K562 (cell line): ENCODE data around the gene SLC20A1. TPM values are rescaled to one million over a fixed set of nuclear protein-coding genes. Genes with fewer than 3 reads are reported as not detected.

ENCODE experiments used
- ATAC-seq: fragments of 200-7000 bp; cut with Tn5 transposase; 3 replicates; pipeline ENCODE4 v1.9.1; 2020; ENCODE audit warnings: moderate library complexity
- BruUV-seq: library from RNA; stranded (reverse); fragments of 400-500 nt; replicated peaks from 2 replicates; lab custom pipeline; 2021; lab: Mats Ljungman, UMichigan
- CTCF ChIA-PET: fragments of 300-600 bp; formaldehyde crosslinking; extraction: SDS; loops from one replicate; lab custom pipeline; 2021; ENCODE audit warnings: low intra/inter-chr PET ratio; lab: Yijun Ruan, JAX
- POLR2A ChIA-PET: fragments of 300-600, 350-650 bp; sonication (Branson Sonifier 250); formaldehyde crosslinking; extraction: SDS; loops from one replicate; lab custom pipeline; 2021; ENCODE audit warnings: antibody characterized with exemption, inconsistent platforms; lab: Yijun Ruan, JAX
- DNase-seq, 4 experiments: peaks; one replicate each; pipeline versions ENCODE4 v3.0.0 to v3.0.0-alpha.2; 2011 to 2018; ENCODE audit warnings: low spot score in 3 of 4, mixed read lengths in 3 of 4; ENCODE audit errors: extremely low read depth in 1 of 4
- FAIRE-seq: peaks from 2 replicates; lab custom pipeline; 2011; peaks lifted over from hg19 to GRCh38; lab: Jason Lieb, UNC
- H2AFZ ChIP-seq: 2 replicates; pipeline ENCODE4 v1.6.0; 2011; ENCODE audit warnings: low read depth, low read length, control low read depth, inconsistent platforms
- H3K27ac ChIP-seq: fragments of 200-600 bp; 3 replicates; pipeline ENCODE4 v1.8.0; 2011; ENCODE audit warnings: low read depth, mild to moderate bottlenecking, control low read depth, inconsistent platforms, low read length, moderate library complexity, mixed read lengths; ENCODE audit errors: extremely low read depth
- H3K27me3 ChIP-seq, 2 experiments: fragments of 300-600 bp in 1 of 2; 2 replicates in 1 of 2; 3 replicates in 1 of 2; pipeline versions ENCODE4 v1.6.0 to v1.8.0; 2011; ENCODE audit warnings: inconsistent platforms in 2 of 2, low read length in 2 of 2, mild to moderate bottlenecking in 1 of 2, mixed read lengths in 1 of 2, moderate library complexity in 1 of 2; ENCODE audit not compliant: control insufficient read depth in 2 of 2, insufficient read depth in 2 of 2
- H3K36me3 ChIP-seq: fragments of 300-600 bp; 3 replicates; pipeline ENCODE4 v1.8.0; 2011; ENCODE audit warnings: mild to moderate bottlenecking, low read length, inconsistent platforms; ENCODE audit not compliant: control insufficient read depth, insufficient read depth
- H3K4me1 ChIP-seq, 2 experiments: fragments of 200-600 bp in 1 of 2; replicated peaks in 1 of 2; 2 replicates in 1 of 2; 3 replicates in 1 of 2; pipeline versions ENCODE4 v1.5.1 to v1.8.0; 2011; ENCODE audit warnings: inconsistent platforms in 2 of 2, low read length in 2 of 2, mild to moderate bottlenecking in 1 of 2, mixed read lengths in 1 of 2, moderate library complexity in 1 of 2; ENCODE audit not compliant: control insufficient read depth in 2 of 2, insufficient read depth in 2 of 2
- H3K4me2 ChIP-seq: 2 replicates; pipeline ENCODE4 v1.6.1; 2011; ENCODE audit warnings: low read length, control low read depth, inconsistent platforms, mixed read lengths; ENCODE audit not compliant: insufficient read depth
- H3K4me3 ChIP-seq: fragments of 200-600 bp; sonication (generic), shearing (Covaris generic); 2 replicates; pipeline ENCODE4 v1.5.1; 2016; ENCODE audit warnings: control low read depth, inconsistent platforms
- H3K79me2 ChIP-seq: fragments of 200-600 bp; 3 replicates; pipeline ENCODE4 v1.8.0; 2011; ENCODE audit warnings: low read length, inconsistent platforms; ENCODE audit not compliant: control insufficient read depth, insufficient read depth
- H3K9ac ChIP-seq, 2 experiments: 2 replicates each; pipeline versions ENCODE4 v1.6.0 to v1.6.1; 2011; ENCODE audit warnings: low read depth in 2 of 2, low read length in 2 of 2, control low read depth in 1 of 2, inconsistent platforms in 1 of 2, mild to moderate bottlenecking in 1 of 2, mixed read lengths in 1 of 2; ENCODE audit not compliant: insufficient read depth in 1 of 2
- H3K9me1 ChIP-seq: one replicate; pipeline ENCODE4 v1.6.0; 2011; ENCODE audit warnings: inconsistent platforms, mild to moderate bottlenecking, low read length, moderate library complexity; ENCODE audit not compliant: control insufficient read depth, insufficient read depth
- H3K9me3 ChIP-seq: replicated peaks from 2 replicates; pipeline ENCODE4 v1.5.1; 2011; ENCODE audit warnings: low read depth, low read length, inconsistent platforms; ENCODE audit not compliant: control insufficient read depth, insufficient read depth
- H4K20me1 ChIP-seq: replicated peaks from 2 replicates; pipeline ENCODE4 v1.6.1; 2011; ENCODE audit warnings: low read length, inconsistent platforms, mixed read lengths; ENCODE audit not compliant: control insufficient read depth, insufficient read depth
- BCL6 ChIP-seq: fragments of 250-450 bp; sonication (Bioruptor Pico); IDR thresholded peaks from 2 replicates; pipeline ENCODE4 v1.4.0; 2020
- C11orf30 ChIP-seq: fragments of 450-650 bp; IDR thresholded peaks from 2 replicates; pipeline ENCODE4 v1.6.1; 2016; ENCODE audit warnings: low read depth, mild to moderate bottlenecking
- CBFA2T3 ChIP-seq: fragments of 450-650 bp; IDR thresholded peaks from 2 replicates; pipeline ENCODE4 v1.6.1; 2017
- DIDO1 ChIP-seq: fragments of 450-650 bp; IDR thresholded peaks from 2 replicates; pipeline ENCODE4 v1.6.1; 2016; ENCODE audit warnings: low read depth, missing biosample characterization, missing genetic modification characterization
- DMBX1 ChIP-seq: fragments of 250-450 bp; sonication (Bioruptor Pico); IDR thresholded peaks from 2 replicates; pipeline ENCODE4 v1.8.0; 2022; ENCODE audit warnings: inconsistent platforms, mild to moderate bottlenecking, moderate library complexity, borderline replicate concordance
- E2F3 ChIP-seq: fragments of 250-450 bp; sonication (Bioruptor Pico); IDR thresholded peaks from 2 replicates; pipeline ENCODE4 v1.4.0; 2020; ENCODE audit warnings: mild to moderate bottlenecking
- FOXK1 ChIP-seq: sonication (generic); formaldehyde crosslinking; IDR thresholded peaks from 2 replicates; pipeline ENCODE4 v1.8.0; 2022; ENCODE audit warnings: missing genetic modification reagents, mild to moderate bottlenecking, borderline replicate concordance
- HNRNPL ChIP-seq: fragments of 200-400 bp; formaldehyde crosslinking; IDR thresholded peaks from 2 replicates; pipeline ENCODE4 v1.6.1; 2017; ENCODE audit warnings: low read depth, mild to moderate bottlenecking, low read length
- HOXB6 ChIP-seq: fragments of 250-450 bp; sonication (Bioruptor Pico); IDR thresholded peaks from 2 replicates; pipeline ENCODE4 v1.5.1; 2022; ENCODE audit warnings: mild to moderate bottlenecking, borderline replicate concordance
- MCM2 ChIP-seq: fragments of 450-650 bp; IDR thresholded peaks from 2 replicates; pipeline ENCODE4 v1.6.1; 2017; ENCODE audit warnings: low read depth, mild to moderate bottlenecking
- NR2C1 ChIP-seq, 2 experiments: fragments of 450-650 bp; IDR thresholded peaks; 2 replicates each; pipeline ENCODE4 v1.6.1; 2017; ENCODE audit warnings: mild to moderate bottlenecking in 2 of 2, antibody characterized with exemption in 1 of 2, inconsistent platforms in 1 of 2, missing compliant biosample characterization in 1 of 2, missing genetic modification characterization in 1 of 2
- PCBP1 ChIP-seq: fragments of 200-400 bp; formaldehyde crosslinking; IDR thresholded peaks from 2 replicates; pipeline ENCODE4 v1.6.1; 2018; ENCODE audit warnings: mild to moderate bottlenecking, low read depth, low read length; ENCODE audit not compliant: poor library complexity, severe bottlenecking
- PHF21A ChIP-seq: fragments of 450-650 bp; IDR thresholded peaks from 2 replicates; pipeline ENCODE4 v1.6.1; 2017; ENCODE audit warnings: low read depth, borderline replicate concordance
- PTRF ChIP-seq: fragments of 450-650 bp; IDR thresholded peaks from 2 replicates; pipeline ENCODE4 v1.6.1; 2016; ENCODE audit warnings: mild to moderate bottlenecking, missing genetic modification characterization, missing compliant biosample characterization
- PYGO2 ChIP-seq: fragments of 450-650 bp; IDR thresholded peaks from 2 replicates; pipeline ENCODE4 v1.6.1; 2016; ENCODE audit warnings: mild to moderate bottlenecking, missing genetic modification characterization, moderate library complexity, missing compliant biosample characterization
- SMAD3 ChIP-seq: fragments of 450-650 bp; formaldehyde crosslinking; conservative IDR thresholded peaks from 2 replicates; pipeline ENCODE4 v1.4.0; 2020; ENCODE audit warnings: mild to moderate bottlenecking
- TBP ChIP-seq: optimal IDR thresholded peaks from 2 replicates; pipeline ENCODE3; 2011; ENCODE audit warnings: low read depth, low read length, improper control_type of control experiment
- TEAD1 ChIP-seq, 2 experiments: fragments of 450-650 bp in 1 of 2; sonication (generic) in 1 of 2; formaldehyde crosslinking; IDR thresholded peaks; 2 replicates each; pipeline versions ENCODE4 v1.4.0 to v1.8.0; 2020 to 2022; ENCODE audit warnings: mild to moderate bottlenecking in 2 of 2, missing genetic modification reagents in 1 of 2
- ZKSCAN8 ChIP-seq: fragments of 200-800 bp; sonication (Bioruptor generic); IDR thresholded peaks from 2 replicates; pipeline ENCODE4 v1.6.1; 2016; ENCODE audit warnings: missing genetic modification characterization, missing compliant biosample characterization
- ZNF311 ChIP-seq: fragments of 250-450 bp; sonication (Bioruptor Pico); IDR thresholded peaks from 2 replicates; pipeline ENCODE4 v1.4.0; 2020; ENCODE audit warnings: mild to moderate bottlenecking, moderate library complexity
- WGBS: fragments of 100-300 bp; shearing (Covaris generic); methylation state at CpG from one replicate; pipeline ENCODE4 v1.1.6; 2016; ENCODE audit warnings: low coverage, mixed read lengths; ENCODE audit not compliant: insufficient coverage; ENCODE audit errors: missing lambda C conversion rate; 5-methylcytosine and 5-hydroxymethylcytosine counted together
- in situ Hi-C: fragments of 300-500 bp; cut with MboI; formaldehyde crosslinking; loops from 4 replicates; pipeline ENCODE4 v1.15.0; 2018; ENCODE audit warnings: inconsistent platforms, mixed read lengths
- intact Hi-C: fragments of 100-400 bp; cut with micrococcal nuclease; formaldehyde crosslinking; loops from 2 replicates; pipeline ENCODE4 v1.14.2; 2022
- polyA plus RNA-seq, 8 experiments: library from polyadenylated mRNA; depleted of rRNA in 4 of 8; stranded (reverse) in 5 of 8; unstranded in 3 of 8; fragments of >200 nt; fragmentation: Nextera tagmentation in 2 of 8; fragmentation: Illumina TruSeq in 1 of 8; extraction: Ambion mirVana in 2 of 8; extraction: Trizol in 1 of 8; gene quantifications; 2 replicates each; pipeline versions ENCODE4 v1.2.1 to v1.2.3, GENCODE V29; 2011 to 2014; ENCODE audit warnings: inconsistent platforms in 1 of 8, missing spikeins in 1 of 8
- total RNA-seq, 7 experiments: library from RNA; depleted of rRNA in 6 of 7; stranded (reverse); fragments of >200 nt in 6 of 7; fragmentation: Illumina TruSeq in 2 of 7; extraction: Trizol in 2 of 7; gene quantifications; 2 replicates each; pipeline versions ENCODE4 v1.2.1 to v1.2.3, GENCODE V29; 2011 to 2021; ENCODE audit warnings: low replicate concordance in 1 of 7
- TF ChIP-seq, protein P1 (sequence below): fragments of 250-450 bp; sonication (Bioruptor Pico); IDR thresholded peaks from 2 replicates; pipeline ENCODE4 v1.8.0; 2021; ENCODE audit warnings: moderate library complexity, mild to moderate bottlenecking, inconsistent platforms

Gene SLC20A1
- total and polyA plus RNA-seq, 9 of the 15 experiments (the other 6 are each of a cell fraction or from before 2014, with no cell fraction given) = 53.8 to 150 (median 74.7) TPM

DNA sequence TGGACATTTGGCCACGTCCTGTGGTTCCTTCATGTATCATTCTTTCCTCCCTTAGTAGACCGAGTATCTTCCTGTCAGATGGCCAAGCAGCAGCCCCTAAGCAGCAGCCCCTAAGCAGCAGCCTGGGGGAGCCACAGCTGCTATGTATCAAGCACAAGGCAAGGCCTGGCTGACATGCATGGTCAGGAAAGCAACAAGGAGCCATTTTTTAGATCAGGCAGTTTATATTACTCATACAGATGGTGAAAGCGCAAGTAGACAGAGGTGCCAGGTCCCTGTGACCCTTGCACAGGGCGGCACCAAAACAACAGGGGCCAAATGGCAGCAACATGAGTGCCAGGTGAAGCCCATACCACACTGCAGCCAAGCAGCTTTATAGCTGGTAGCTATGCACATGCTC lies 39.2 kb upstream of the SLC20A1 start (continued):
- no peak for TF ChIP-seq HNRNPL
- TF ChIP-seq ZKSCAN8 (CRISPR knock-in tag) = no peak
- no peak for TF ChIP-seq PHF21A
- TF ChIP-seq MCM2 = no peak
- no peak for TF ChIP-seq E2F3 (CRISPR knock-in tag)
- TF ChIP-seq TEAD1 (CRISPR knock-in tag; IDR thresholded peaks at IDR 0.05) = no peak
- no peak for TF ChIP-seq HOXB6 (CRISPR knock-in tag)
- TF ChIP-seq DIDO1 (tag) = no peak

DNA sequence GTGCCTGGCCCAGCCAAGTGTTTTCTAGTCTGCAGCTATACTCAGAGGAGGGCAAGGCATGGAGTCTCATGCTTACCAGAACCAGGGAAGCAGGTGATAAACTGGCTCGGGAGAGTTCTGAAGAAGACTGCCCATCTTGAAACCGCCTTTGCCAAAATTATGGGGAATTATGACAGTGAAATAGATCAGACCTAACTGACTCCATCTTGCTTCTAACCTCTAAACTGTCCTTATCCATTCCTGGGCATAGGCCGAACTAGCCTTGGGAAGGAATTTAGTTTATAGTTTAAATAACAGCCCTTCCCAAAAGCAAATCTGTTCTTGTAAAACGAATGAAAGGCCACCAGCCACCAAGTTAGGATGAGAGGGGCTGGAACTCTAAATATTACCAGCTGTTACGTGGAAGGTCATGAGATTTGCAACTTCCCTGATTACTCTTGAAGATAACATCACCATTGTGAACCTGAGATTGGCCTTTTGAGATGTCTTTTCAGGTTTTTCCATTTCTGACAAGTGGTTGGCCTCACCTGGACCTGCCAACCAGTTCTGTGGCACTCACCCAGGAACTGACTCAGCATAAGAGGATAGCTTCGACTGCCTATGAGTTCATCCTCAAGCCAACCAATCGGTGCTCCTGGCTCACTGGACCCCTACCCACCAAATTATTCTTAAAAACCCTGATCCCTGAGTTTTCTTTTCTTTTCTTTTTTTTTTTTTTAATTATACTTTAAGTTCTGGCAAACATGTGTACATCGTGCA lies 37.9 kb upstream of the SLC20A1 start:
- Histone ChIP-seq H4K20me1 (no peaks in the 10 kb centered on the region), H3K9ac (no peak overlapping the region), H3K27ac (no peak overlapping the region), H3K9me1 (no peaks in the 10 kb centered on the region), H3K4me3 (no peak overlapping the region), H3K36me3 (no peaks in the 10 kb centered on the region), H3K4me1 (no peaks in the 10 kb centered on the region; a peak in 1 of 5 replicates), H3K9me3 (no peaks in the 10 kb centered on the region), H3K79me2 (no peaks in the 10 kb centered on the region), H3K27me3 (no peaks in the 10 kb centered on the region), H2AFZ (no peak overlapping the region), H3K4me2 (no peak overlapping the region)
- BruUV-seq = no TSS peak
- POLR2A ChIA-PET = no interaction called here
- in situ Hi-C loops = loop anchor here (25.0 kb wide), 1 partner anchor 279 kb away; no protein-coding TSS in a partner anchor
- ATAC-seq (no peak), FAIRE-seq (no peak), DNase-seq (no peak)
- CTCF ChIA-PET = no interaction called here
- intact Hi-C loops = no loop called here
- WGBS = 37% methylated on average over 8 of the region's 8 CpGs
- TF ChIP-seq DMBX1 (CRISPR knock-in tag) (peak; percentile 54; the same call in 1 of the 2 replicates), C11orf30 (peak; percentile 18; the same call in 1 of the 2 replicates), PYGO2 (tag) (peak; percentile 22; the same call in 1 of the 2 replicates), NR2C1 (IDR thresholded peaks at IDR 0.05) (no peak), NR2C1 (tag; IDR thresholded peaks at IDR 0.05) (0 out of 2 replicates have a peak, but pooled peaks have one; percentile 24), PCBP1 (no peak), FOXK1 (CRISPR knock-in tag) (no peak), SMAD3 (CRISPR knock-in tag) (0 out of 2 replicates have a peak, but pooled peaks have one; percentile 35), CBFA2T3 (no peak), TBP (no peak), PTRF (tag) (0 out of 2 replicates have a peak, but pooled peaks have one; percentile 21), BCL6 (CRISPR knock-in tag) (0 out of 2 replicates have a peak, but pooled peaks have one; percentile 48), ZNF311 (CRISPR knock-in tag) (0 out of 2 replicates have a peak, but pooled peaks have one; percentile 50)
- TF ChIP-seq, protein P1, sequence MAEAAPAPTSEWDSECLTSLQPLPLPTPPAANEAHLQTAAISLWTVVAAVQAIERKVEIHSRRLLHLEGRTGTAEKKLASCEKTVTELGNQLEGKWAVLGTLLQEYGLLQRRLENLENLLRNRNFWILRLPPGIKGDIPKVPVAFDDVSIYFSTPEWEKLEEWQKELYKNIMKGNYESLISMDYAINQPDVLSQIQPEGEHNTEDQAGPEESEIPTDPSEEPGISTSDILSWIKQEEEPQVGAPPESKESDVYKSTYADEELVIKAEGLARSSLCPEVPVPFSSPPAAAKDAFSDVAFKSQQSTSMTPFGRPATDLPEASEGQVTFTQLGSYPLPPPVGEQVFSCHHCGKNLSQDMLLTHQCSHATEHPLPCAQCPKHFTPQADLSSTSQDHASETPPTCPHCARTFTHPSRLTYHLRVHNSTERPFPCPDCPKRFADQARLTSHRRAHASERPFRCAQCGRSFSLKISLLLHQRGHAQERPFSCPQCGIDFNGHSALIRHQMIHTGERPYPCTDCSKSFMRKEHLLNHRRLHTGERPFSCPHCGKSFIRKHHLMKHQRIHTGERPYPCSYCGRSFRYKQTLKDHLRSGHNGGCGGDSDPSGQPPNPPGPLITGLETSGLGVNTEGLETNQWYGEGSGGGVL (CRISPR knock-in tag) = no peak
